Activated CD4-positive, alpha-beta T cell treated with anti-CD3 and anti-CD28 coated beads, Interleukin-2, amount 50 U/mL, for 4 hours (primary cell): ENCODE results near the gene KIF25.

Experiments used
- DNase-seq, 2 experiments: peaks; one replicate each; pipeline ENCODE4 v3.0.0-alpha.2; 2020

Gene KIF25

DNA sequence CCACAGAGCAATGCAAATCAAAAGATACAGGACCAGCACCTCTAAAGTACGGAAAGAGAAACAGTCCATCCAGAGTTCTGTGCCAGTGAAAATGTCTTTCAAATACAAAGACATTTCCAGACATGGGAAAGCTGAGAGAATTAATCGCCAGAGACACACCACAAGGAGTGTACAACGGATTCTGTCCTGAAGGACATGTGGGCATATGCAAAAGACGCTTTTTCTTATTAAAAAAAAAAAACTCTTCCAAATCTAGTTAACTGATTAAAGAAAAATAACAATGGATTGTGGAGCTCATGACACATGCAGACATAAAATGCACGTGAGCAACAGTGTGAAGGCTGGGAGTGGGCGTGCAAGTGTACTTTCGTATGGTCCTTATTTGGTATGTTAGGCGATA, 22.8 kb downstream of the KIF25 start:
- DNase-seq = no peak

DNA sequence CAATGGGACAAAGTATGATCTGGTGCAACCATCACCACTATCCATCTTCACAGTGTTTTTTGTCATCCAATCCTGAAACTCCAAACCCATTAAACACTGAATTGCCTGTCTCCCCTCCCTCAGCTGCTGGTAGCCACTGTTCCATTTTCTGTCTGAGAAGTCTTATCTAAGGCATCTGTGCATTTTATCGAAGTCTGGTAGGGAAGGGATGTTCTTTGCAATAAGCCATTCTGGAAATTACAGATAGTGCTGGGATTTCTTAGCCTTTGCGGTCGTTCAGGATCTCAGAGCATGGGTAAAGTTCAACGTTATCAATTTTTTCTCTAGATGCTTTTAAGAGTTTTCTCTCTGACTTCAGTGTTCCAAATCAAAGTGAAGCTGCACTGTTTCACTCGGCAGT, 24.1 kb downstream of the KIF25 start:
- no peak for DNase-seq

GRCh38 chr6:168022488-168023321, 25.2 kb downstream of the KIF25 start:
- no peak for DNase-seq

- DNase-seq = no peak
Observed at GRCh38 chr6:168024951-168025510, 27.6 kb downstream of the KIF25 start.

GRCh38 chr6:168025831-168026710, 28.6 kb downstream of the KIF25 start:
- DNase-seq = no peak

GRCh38 chr6:168026925-168027324, 29.5 kb downstream of the KIF25 start:
- DNase-seq = no peak

GRCh38 chr6:168027521-168027920, 30.1 kb downstream of the KIF25 start:
- DNase-seq = no peak

- no peak for DNase-seq
Observed at GRCh38 chr6:168028181-168028580, 30.7 kb downstream of the KIF25 start.

DNA sequence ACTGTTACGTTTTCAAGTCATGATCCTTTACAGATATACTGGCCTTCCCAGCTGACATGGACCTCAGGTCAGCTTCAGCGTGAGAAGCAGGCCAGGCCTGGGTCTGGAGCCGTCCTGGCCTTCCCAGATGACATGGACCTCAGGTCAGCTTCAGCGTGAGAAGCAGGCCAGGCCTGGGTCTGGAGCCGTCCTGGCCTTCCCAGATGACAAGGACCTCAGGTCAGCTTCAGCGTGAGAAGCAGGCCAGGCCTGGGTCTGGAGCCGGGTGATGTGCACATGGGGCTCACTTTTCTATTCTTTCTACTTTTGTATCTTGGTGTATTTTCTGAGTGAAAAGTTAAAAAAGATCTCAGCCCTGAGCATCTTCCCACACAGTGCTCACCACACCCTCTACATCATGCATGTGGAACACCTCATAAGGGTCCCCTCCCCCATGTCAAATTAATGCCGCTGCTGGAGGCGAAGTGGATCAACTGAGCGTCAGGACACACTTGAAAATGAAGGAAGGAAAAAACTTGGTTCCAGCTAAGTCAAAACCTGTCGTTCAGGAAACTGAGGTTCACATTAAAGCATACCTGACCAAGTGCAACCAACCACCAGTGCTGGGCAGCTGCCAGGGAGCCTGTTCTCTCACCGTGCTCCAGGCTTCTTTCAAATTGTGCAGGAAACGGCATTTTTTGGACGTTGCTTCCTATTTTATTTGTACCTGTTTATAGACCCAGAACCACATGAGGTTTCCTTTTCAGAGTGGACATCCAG, 32.2 kb downstream of the KIF25 start:
- no peak for DNase-seq

GRCh38 chr6:168030218-168030746, 32.8 kb downstream of the KIF25 start:
- no peak for DNase-seq

DNA sequence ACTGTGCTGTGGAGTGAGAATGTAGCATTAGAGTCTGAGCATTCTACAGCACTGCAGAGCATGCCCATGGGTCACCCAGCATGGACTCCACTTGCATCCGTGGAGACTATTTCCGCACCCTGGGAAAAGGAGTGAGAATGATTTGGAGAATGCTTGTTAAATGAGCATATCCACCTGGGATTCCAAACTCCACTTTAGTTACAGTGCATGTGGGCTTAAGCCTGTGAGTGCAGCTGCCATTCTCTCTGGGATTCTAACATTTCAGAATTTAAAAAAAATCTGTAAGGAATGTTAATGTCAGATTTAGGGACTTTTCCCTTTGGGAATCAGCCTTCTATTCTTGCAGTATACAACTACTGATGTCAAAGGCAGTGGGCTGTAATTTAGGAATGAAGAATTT, 33.4 kb downstream of the KIF25 start:
- DNase-seq = no peak

DNA sequence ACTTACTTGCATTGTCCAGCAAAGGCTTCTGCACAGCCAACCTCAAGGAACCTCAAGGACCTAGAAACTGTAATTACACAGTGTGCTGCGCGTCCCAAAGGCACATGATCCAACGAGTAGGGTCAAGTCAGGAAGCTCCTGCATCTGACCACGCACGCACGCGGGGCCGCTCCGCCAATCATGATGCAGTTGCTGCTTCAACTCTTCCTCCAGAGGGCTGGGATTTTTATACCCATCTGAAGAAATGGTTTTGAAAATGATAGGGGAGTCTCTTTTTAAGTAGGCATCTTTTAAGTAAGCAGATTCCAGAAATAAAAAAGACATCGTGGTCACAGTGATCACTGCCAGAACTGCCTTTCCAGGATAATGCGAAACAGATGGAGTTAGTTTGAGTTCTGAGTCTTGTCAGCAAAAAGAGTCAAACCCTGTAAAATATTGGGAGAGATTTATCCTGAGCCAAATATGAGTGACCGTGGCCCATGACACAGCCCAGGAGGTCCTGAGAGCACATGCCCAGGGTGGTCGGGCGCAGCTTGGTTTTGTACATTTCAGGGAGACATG, 34.0 kb downstream of the KIF25 start:
- no peak for DNase-seq

DNA sequence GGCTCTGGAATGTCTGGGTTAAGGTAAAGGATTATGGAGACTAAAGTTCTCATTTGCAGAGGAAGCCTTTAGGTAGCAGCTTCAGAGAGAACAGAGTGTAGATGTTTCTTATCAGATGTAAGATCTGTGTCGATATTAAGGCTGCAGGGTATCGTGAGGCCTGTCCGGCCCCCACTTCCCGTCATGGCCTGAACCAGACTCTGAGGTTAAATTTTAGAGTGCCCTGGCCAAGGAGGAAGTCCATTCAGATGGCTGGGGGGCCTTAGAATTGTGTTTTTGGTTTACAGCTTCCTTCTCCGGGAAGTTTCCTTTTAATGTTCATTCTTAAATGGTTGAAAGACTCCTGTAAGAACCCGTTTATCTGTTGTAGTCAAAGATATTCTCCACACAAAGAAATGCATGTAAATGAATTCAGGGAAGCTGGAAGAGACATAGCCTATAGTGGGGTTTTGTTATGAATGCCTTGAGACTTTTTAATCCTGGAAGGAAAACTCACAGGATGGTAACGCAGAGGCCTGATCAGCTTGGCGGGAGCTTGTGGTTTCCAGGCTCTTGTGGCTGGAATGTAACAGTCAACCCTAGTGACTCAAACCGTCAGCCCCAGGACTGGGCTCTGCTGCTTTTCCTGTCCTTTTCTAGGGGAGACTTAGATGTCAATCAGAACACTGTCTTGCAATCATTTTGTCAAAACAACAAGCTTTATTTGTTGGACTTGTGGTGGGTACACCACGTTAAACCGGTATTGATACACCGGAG, 34.7 kb downstream of the KIF25 start:
- no peak for DNase-seq

- no peak for DNase-seq
Observed at GRCh38 chr6:168033791-168034190, 36.3 kb downstream of the KIF25 start.

DNA sequence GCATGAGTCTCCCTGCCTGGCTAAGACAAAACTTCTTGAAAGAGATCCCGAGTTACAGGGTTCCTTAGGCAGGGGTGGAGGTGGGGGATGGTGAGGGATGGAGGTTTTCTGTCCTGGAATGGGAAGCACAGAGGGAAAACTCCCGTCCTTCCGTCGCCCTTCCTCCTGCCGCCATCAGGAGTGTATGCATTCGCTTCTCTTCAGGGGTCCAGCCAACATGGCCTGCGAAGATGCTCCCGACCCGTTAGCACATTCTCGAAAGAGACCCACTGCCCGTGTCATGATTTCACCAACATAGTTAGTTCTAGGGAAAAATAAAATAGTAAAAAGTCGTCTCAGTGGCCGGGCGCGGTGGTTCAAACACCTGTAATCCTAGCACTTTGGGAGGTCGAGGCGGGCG, 37.1 kb downstream of the KIF25 start:
- DNase-seq = no peak

GRCh38 chr6:168035098-168035660, 37.7 kb downstream of the KIF25 start:
- no peak for DNase-seq

GRCh38 chr6:168035661-168036545, 38.4 kb downstream of the KIF25 start:
- DNase-seq = no peak

DNA sequence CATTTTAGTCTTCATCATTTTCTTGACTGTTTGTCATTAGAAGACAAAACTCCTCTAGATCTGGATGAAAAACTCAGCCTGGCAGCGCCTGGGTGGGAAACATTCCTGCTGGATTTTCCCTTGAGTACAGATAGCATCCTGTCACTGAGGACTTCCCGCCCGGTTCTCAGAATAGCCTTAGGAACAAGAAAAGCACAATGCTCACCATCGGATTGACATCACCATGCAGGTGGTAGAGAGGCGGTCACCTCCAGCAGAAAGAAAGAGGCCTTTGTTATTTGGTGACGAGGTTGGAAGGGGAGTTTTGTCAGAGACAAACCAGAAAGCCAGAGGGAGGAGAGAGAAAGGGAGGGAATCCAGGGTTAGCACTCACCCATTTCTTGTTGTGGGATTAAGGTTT, 39.8 kb downstream of the KIF25 start:
- no peak for DNase-seq

DNA sequence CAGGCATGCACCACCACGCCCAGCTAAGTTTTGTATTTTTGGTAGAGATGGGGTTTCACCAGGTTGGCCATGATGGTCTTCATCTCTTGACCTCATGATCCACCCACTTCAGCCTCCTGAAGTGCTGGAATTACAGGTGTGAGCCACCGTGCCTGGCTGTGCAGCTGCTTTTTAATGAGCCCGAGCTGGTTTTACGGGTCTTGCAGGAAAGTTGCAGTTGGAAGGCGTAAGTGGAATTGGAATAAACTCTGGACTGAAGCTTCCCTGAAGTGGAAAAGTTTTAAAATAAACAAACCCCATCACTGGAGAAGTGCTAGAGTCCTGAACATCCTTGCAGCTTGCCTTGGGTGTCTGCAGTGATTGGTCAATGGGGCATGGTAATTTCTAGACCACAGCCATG, 40.4 kb downstream of the KIF25 start:
- no peak for DNase-seq

GRCh38 chr6:168038576-168039140, 41.2 kb downstream of the KIF25 start:
- no peak for DNase-seq
